ENCODE data around the gene GALNT7.
A peak's percentile ranks its signal among the peaks of the same experiment; 100 is the strongest.

Gene GALNT7

DNA sequence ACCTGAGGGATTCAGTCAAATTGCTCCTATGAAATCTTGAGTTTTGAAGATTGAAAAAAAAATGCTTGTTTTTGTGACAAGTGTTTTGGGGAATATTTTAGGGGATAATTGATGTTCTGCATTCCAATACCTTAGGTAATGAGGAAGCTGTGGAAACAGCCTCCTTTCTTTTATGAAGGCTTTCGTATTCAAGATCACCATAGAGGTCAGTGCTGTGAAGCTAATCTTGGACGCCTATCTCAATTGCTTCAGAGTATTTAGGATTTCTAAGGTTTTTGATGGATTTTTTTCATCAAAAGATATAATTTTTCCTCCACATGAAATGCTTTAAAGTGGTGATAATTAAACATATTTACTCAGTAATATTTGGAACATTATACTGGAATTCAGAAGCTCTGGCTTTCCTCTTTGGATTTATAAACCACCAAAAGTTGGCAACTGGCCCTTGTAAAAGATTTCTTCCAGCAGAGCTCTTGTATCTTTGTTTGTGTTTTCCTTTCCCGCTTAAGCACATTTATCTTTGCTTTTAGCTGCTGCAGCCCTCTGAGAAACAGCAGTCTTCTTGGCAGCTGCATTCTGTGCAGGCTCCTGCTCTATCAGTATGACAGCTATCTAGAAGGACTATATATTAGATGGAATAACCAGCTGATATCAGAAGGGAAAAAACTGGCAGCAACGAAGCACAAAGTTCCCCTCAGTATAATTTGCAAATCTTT, 101.9 kb downstream of the GALNT7 start:
- no peak for DNase-seq

- no peak for DNase-seq
Observed at GRCh38 chr4:173272314-173272713, 103.7 kb downstream of the GALNT7 start.

DNA sequence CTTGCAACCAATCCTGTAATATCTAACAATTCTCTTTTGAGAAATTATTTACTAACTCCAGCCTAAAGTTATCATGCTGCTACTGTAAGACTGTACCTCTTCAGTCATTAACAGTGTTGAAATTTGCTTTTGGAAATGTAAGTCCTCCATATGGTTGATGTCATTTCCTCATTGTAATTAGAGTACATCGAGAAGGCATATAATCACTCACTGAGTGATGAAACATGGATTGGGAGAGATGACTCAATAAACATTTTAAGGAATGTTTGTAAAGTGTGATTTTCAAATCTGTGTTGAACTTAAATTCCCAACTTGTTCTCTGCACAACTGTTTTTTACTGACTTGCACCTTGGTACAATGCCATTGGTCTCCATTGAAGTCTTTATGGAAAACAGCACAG, 104.4 kb downstream of the GALNT7 start:
- no peak for DNase-seq

GRCh38 chr4:173273941-173274340, 105.3 kb downstream of the GALNT7 start:
- DNase-seq: no peak

DNA sequence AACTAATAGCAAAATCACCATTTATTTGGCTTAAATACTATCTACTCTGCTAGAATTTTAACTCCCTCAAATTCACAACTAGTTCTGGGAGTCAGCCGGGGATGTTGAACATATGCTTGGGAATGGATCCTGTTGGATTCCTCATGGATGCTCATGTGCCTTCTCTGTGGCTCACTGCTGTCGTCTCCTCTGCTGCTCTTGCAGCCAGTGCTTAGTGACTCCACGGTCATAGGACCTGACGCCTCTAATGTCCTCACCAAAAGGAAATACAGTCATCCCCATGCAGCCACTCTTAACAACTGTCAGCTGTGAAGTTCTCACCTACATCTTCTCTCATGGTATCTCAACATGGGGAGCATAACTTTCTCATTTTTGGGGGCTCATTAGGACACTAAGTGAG, 106.1 kb downstream of the GALNT7 start:
- DNase-seq: no peak

- DNase-seq: no peak
Observed at GRCh38 chr4:173275150-173275549, 106.5 kb downstream of the GALNT7 start.

- no peak for DNase-seq
Observed at GRCh38 chr4:173277340-173277739, 108.7 kb downstream of the GALNT7 start.

DNA sequence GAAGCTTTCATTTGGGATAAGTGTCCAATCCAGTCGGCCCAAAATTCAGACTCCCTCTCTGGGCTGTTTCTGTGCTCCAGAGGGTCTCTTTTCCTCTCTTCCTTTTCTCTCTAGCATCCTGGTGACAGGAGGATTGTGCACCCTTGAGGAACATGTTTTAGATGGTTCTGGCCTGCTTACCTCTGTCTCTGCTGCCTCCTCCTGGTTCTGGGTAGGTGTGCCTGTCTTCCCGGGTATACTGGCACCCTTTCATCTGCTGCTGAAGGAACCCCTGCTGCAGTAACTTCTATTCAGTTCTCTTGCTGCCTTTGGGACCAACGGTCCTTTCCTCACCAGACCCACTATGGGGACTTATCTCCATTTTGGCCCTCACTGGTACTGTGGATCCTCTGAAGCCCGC, 112.4 kb downstream of the GALNT7 start:
- DNase-seq: no peak

DNA sequence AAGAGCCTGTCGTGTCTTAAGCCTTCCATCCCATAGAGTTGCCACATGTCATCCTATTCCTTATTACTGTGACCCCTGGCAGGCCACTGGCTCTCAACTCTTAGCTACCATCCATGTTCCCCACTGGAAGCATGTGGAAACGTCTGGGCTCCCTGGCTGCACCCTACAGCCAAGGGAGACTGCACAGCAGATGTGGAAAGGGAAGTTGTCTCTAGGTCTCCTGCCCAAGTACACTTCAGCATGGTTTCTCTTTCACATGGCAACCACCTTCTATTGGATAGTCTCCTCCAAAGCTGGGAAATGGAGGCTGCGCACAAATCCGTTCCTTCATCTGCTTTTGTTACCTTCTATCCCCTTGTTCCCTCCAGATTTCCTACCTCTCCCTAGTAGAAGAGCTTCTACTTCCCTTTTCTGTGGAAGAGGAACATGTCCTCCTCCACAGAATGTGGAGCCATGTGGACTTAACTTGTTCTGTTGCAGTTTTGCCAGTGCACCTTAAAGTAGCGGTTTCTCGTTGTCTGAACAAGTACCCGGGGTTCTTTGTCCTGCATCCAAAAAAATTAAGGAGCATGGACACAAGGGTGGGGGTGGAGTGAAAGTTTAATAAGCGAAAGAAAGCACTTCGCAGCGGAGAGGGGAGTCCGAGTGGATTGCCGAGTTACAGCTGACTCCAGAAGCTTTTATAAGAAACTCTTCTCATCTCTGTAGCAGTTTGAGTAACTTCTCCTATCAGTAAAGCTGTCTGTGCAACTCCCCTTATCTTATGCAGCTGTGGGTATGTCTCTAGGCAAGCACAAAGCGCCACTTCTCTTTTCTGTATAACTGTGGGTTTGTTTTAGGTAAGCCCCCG, 113.0 kb downstream of the GALNT7 start:
- no peak for DNase-seq

DNA sequence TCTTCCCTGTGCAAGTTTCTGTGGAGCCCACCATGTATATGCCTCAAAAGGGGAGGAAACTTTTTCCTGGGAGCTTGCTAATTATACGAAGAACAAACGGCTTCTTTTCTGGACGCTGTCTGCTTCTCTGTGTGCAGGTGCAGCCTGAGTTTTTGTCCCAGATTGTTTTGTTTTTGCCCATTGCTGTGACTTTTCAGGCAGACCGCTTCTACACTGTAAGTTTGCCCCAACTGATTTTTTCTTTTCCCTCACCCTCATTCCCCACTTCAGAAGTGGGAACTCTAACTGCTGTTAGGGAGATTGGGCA, 113.6 kb downstream of the GALNT7 start:
- no peak for DNase-seq

GRCh38 chr4:173282626-173283025, 114.0 kb downstream of the GALNT7 start:
- no peak for DNase-seq

DNA sequence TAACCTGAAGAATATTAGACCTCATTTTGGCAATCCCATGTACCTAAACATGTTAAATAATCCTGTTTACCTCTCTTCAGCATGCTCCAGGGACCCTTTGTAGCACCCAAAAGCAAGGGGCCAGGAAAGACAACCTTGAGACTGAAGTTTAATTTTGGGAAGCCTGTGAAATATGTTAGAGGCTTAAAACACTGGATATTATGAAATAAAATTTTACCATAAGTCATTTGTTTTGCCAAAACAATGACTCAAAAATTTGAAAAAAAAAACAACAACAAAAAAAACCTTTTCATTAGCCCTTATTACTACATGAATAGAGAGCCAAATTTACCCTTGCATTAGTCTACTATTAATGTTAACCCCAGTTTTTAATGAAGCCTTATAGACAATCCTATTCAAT, 115.9 kb downstream of the GALNT7 start:
- DNase-seq: no peak

DNA sequence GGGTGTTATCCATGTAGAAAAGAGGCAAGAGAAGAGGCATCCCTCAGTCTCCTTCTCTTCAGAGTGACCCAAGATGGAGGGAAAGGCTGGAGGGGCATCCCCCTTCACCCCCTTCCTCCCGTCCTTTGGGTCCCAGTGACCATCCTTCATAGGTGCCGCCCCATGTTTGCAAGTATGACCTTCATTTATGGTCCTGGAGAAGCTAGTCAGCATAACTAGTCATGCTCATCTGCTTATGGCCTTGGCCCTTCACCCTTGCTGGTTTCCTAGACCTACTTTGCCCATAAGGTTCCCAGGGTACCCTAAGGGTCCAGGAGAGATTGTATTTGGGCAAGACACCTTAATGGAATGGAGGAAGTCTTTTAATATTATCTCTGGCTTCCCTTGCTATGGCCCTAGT, 118.9 kb downstream of the GALNT7 start:
- DNase-seq: no peak

DNA sequence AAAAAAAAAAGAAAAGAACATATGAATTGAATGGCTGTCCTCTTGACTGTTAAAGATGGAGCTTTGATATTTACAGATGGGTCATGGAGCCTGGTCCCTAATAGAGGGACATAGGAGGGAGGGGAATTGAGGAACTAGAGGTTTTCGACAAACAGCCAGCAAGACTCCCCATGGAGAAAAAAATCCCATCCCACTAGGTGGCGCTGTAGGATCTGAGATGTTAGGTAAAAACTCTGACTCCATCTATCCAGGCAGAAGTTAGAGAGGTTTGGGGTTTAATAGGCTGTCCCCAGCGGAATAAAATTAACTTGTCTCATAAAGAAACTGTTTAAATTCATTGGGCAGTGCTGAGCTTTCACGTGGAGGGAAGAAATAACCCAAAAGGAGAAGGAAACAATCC, 119.7 kb downstream of the GALNT7 start:
- DNase-seq: peak; percentile 83

- no peak for DNase-seq
Observed at GRCh38 chr4:173288698-173289352, 120.2 kb downstream of the GALNT7 start.

DNA sequence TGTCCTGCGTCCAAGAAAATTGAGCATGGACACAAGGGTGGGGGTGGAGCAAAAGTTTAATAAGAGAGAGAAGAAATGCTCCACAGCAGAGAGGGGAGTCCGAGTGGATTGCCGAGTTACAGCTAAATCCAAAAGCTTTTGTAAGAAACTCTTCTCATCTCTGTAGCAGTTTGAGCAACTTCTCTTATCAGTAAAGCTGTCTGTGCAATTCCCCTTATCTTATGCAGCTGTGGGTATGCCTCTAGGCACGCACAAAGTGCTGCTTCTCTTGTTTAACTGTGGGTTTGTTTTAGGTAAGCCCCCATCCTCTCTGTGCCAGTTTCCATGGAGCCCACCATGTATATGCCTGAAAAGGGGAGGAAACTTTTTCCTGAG, 120.7 kb downstream of the GALNT7 start:
- no peak for DNase-seq

DNA sequence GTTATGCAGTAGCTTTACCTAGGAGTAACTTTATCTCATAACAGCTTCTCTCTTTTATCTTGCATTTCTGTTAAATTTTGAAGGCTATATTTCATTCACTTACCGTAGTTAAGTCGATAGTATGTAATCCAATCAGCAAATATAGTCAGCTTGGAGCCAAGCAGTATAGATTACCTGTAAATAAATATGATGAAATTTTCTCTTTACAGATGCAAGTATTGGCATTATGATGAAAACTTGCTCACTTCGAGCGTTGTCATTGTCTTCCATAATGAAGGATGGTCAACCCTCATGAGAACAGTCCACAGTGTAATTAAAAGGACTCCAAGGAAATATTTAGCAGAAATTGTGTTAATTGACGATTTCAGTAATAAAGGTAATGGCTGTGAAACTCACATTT, 123.3 kb downstream of the GALNT7 start:
- DNase-seq: no peak

DNA sequence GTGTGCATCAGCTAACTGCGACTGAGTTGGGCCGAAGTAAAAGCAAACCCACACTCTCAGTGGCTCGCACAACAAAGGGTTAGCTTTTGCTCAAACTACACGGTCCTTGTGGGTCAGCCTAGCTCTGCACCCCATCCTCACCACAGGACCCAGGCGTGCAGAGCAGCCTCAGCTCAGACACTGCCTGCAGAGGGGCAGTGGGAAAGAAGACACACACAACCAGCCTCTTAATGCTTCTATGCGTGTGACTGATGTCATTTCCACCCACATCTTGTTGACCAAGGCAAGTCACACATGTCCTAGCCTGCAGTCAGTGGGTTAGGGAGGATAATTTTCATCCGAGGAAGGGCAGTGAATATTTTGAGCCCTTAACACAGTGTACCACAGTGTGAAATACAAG, 125.1 kb downstream of the GALNT7 start:
- DNase-seq: no peak

DNA sequence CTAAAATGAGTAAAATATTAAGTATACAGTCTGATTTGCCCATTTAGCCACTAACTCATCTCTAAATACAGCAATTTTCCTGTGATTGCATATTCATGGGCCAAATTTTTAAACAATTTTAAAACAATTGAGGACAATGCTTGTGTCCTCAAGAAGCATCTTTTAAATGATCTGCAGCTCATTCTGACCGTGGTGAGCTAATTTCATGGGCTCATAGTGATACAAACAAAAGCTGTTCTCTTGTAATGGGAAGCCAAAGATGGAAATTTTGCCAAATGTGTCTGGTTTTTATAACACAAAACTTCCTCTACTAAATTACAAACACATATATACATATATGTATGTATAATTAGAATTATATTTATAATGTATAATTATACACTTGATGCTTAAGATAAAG, 125.8 kb downstream of the GALNT7 start:
- no peak for DNase-seq

- no peak for DNase-seq
Observed at GRCh38 chr4:173301518-173302201, 133.0 kb downstream of the GALNT7 start.

DNA sequence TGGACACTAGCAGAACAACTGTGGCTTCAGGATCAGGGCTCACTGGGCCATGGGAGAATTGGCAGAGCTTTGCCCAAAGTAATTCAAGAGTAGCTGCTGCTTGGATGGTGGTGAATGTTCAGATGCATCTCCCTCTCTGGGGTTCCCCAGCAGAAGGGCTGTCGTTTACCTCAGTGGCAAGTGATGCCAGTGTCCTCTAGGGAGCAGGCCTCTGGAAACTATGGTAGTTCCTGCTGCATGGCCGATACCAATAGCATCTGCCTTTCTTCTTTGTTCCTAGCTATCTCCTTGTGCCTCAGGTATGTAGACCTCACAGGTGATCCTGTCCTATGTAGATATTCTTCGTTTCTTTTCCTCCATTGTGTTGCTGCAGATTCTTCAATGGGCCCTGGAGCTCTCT, 139.2 kb downstream of the GALNT7 start:
- DNase-seq: no peak

- DNase-seq: no peak
Observed at GRCh38 chr4:173311368-173311767, 142.8 kb downstream of the GALNT7 start.

DNA sequence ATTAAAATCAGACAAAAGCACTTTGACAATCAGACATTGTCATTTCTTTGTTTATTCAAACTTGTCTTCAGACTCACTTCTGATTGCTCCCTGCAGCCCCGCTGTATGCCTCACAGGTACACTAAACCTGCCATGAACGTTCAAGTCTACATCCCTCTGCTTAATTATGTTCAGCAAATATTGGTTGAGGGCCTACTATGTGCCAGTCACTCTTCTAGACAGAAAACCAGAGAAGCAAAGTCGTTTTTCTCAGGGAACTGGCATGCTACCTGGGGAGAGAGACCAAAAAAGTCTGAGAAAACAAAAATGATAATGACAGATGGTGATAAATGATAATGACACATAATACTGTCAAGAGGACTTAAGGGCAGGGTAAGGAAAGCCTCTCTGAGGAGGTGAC, 146.1 kb downstream of the GALNT7 start:
- no peak for DNase-seq

- DNase-seq: no peak
Observed at GRCh38 chr4:173316060-173316459, 147.4 kb downstream of the GALNT7 start.

All from stimulated activated CD4-positive, alpha-beta T cell treated with anti-CD3 and anti-CD28 coated beads, Interleukin-15, amount 100 ng/mL, for 24 hours (primary cell).